CD4-positive, alpha-beta memory T cell (primary cell): ENCODE results near the gene ZNF710. TPM values are rescaled to one million over a fixed set of nuclear protein-coding genes. Genes with fewer than 3 reads are reported as not detected.
"Not testable (repeated sequence)": the region's sequence is repeated elsewhere in the genome, so short reads cannot be mapped to it uniquely, and the experiment has no call there.

Experiments used
- CTCF ChIA-PET: fragments of 350-600 bp; sonication (Branson Sonifier 250); formaldehyde crosslinking; loops from one replicate; lab custom pipeline; 2021; ENCODE audit warnings: inconsistent platforms; ENCODE audit not compliant: partially characterized antibody; lab: Charles Lee
- POLR2A ChIA-PET: fragments of 350-600 bp; sonication (Branson Sonifier 250); formaldehyde crosslinking; loops from one replicate; lab custom pipeline; 2021; ENCODE audit not compliant: partially characterized antibody; lab: Charles Lee
- DNase-seq, 5 donors: peaks; one replicate each; pipeline versions ENCODE4 v3.0.0 to v3.0.0-alpha.2; 2020 to 2022; ENCODE audit warnings: mixed read lengths in 1 of 5
- H3K27ac ChIP-seq: one replicate; pipeline ENCODE4 v1.7.0; 2013; ENCODE audit warnings: low read depth, low read length
- H3K27me3 ChIP-seq: 2 replicates; pipeline ENCODE4 v1.7.0; 2013; ENCODE audit warnings: mild to moderate bottlenecking, low read length, moderate library complexity; ENCODE audit not compliant: insufficient read depth
- H3K36me3 ChIP-seq: 2 replicates; pipeline ENCODE4 v1.7.0; 2013; ENCODE audit warnings: mild to moderate bottlenecking, low read length, moderate library complexity; ENCODE audit not compliant: insufficient read depth
- H3K4me1 ChIP-seq: 2 replicates; pipeline ENCODE4 v1.7.0; 2013; ENCODE audit warnings: mild to moderate bottlenecking, low read length, moderate library complexity; ENCODE audit not compliant: insufficient read depth
- H3K4me3 ChIP-seq, 2 donors: one replicate each; pipeline ENCODE4 v1.7.0; 2013; ENCODE audit warnings: low read length in 2 of 2, mild to moderate bottlenecking in 1 of 2
- H3K9me3 ChIP-seq, 2 donors: one replicate each; pipeline ENCODE4 v1.7.0; 2013; ENCODE audit warnings: low read length in 2 of 2, control low read depth in 1 of 2; ENCODE audit not compliant: control insufficient read depth in 1 of 2
- H3K27ac Mint-ChIP-seq, 7 donors: one replicate each; pipeline ENCODE4 v1.8.0; 2020 to 2021; ENCODE audit warnings: mixed read lengths in 7 of 7, mild to moderate bottlenecking in 6 of 7, inconsistent platforms in 3 of 7, moderate library complexity in 3 of 7
- H3K27me3 Mint-ChIP-seq, 2 donors: one replicate each; pipeline ENCODE4 v1.8.0; 2020 to 2021; ENCODE audit warnings: mixed read lengths in 2 of 2
- H3K36me3 Mint-ChIP-seq, 2 donors: one replicate each; pipeline ENCODE4 v1.8.0; 2020 to 2021; ENCODE audit warnings: mixed read lengths in 2 of 2, inconsistent platforms in 1 of 2, mild to moderate bottlenecking in 1 of 2
- H3K4me1 Mint-ChIP-seq, 4 donors: one replicate each; pipeline ENCODE4 v1.8.0; 2020 to 2021; ENCODE audit warnings: mixed read lengths in 4 of 4, mild to moderate bottlenecking in 1 of 4
- H3K4me3 Mint-ChIP-seq, 8 donors: one replicate each; pipeline ENCODE4 v1.8.0; 2020 to 2021; ENCODE audit warnings: mixed read lengths in 8 of 8, mild to moderate bottlenecking in 7 of 8, moderate library complexity in 6 of 8, inconsistent platforms in 3 of 8
- H3K9me3 Mint-ChIP-seq, 8 donors: one replicate each; pipeline ENCODE4 v1.8.0; 2020 to 2021; ENCODE audit warnings: mixed read lengths in 8 of 8, mild to moderate bottlenecking in 5 of 8, inconsistent platforms in 3 of 8, moderate library complexity in 1 of 8
- intact Hi-C: fragments of 100-400 bp; cut with micrococcal nuclease; formaldehyde crosslinking; loops from one replicate; pipeline ENCODE4 v1.15.1; 2023
- polyA plus RNA-seq, 2 donors: library from polyadenylated mRNA; unstranded; fragments of 300-500 nt; fragmentation: Illumina TruSeq; gene quantifications; one replicate each; pipeline ENCODE4 v1.2.3, GENCODE V29; 2021
- total RNA-seq, 2 experiments: library from RNA; stranded (reverse); gene quantifications; one replicate each; pipeline ENCODE4 v1.2.3, GENCODE V29; 2021

The ZNF710 gene, protein sequence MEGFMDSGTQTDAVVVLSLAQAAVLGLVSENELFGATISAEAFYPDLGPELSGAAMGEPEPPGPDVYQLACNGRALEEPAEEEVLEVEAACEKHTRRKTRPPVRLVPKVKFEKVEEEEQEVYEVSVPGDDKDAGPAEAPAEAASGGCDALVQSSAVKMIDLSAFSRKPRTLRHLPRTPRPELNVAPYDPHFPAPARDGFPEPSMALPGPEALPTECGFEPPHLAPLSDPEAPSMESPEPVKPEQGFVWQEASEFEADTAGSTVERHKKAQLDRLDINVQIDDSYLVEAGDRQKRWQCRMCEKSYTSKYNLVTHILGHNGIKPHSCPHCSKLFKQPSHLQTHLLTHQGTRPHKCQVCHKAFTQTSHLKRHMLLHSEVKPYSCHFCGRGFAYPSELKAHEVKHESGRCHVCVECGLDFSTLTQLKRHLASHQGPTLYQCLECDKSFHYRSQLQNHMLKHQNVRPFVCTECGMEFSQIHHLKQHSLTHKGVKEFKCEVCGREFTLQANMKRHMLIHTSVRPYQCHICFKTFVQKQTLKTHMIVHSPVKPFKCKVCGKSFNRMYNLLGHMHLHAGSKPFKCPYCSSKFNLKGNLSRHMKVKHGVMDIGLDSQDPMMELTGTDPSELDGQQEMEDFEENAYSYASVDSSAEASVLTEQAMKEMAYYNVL
- total RNA-seq (10 to 100 TPM; 19.2 to 19.7 TPM), polyA plus RNA-seq (1 to 10 TPM in 1 of 2 donors, under 1 TPM in 1; 0.10 to 2.7 TPM)

DNA sequence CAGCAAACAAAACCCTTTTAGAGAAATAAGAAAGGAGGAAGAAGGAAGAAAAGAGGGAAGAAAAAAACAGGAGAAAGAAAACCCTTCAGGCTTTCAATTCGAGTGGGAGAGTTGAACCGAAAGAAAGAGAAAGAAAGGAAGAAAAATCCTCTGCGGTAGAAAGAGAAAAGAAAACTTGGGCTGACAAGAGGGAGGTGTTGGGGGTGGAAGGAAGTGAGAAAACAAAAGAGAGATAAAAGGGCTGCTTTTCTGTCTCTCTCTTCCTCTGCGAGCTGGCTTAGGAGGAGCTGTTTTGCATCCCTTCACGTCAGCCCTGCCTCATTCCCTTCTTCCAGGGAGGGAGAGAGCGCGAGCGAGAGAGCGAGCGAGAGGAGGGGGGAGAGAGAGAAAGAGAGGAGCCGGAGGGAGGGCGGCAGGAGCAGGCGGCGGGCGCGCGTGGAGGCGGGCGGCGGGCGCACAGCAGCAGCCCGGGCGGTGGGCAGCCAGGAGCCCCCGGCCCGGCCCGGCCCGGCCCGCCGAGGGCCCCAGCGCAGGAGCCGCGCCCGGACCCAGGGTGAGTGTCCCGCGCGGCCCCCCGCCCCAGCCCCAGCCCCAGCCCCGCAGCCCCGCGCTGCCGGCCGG lies at the start of gene ZNF710:
Gene ZNF710 (plus strand): TSS at position 263 of the 621 bp plus-strand sequence. CDS start 65,814 bp downstream, outside the sequence.
- ChIA-PET POLR2A (interaction anchor here (0.7 to 4.9 kb wide), 9 partner anchors 11 to 94 kb away, joined by 3 to 40 read pairs (median 10); no protein-coding TSS in a partner anchor), CTCF (interaction anchor here (4.6 kb wide), 1 partner anchor 70 kb away, joined by 19 read pairs; no protein-coding TSS in a partner anchor)
- DNase-seq, result peak; percentile 38 to 59 (median 42)
- Histone ChIP-seq H3K4me3 (peak within 1 kb of the TSS; percentile 75 to 79), H3K4me1 (peaks cover 59% of the 10 kb centered on the region), H3K27ac (peak within 1 kb of the TSS; percentile 58), H3K27me3 (no peaks in the 10 kb centered on the region), H3K9me3 (no peaks in the 10 kb centered on the region), H3K36me3 (no peaks in the 10 kb centered on the region)
- H3K27me3 Mint-ChIP-seq, result no peaks in the 10 kb centered on the region
- peaks cover 0 to 8% of the 10 kb centered on the region in 2 donors for H3K36me3 Mint-ChIP-seq
- intact Hi-C loops, result no loop called here
- H3K4me1 Mint-ChIP-seq, result peaks cover 25 to 63% (median 47%) of the 10 kb centered on the region in 4 donors
- H3K27ac Mint-ChIP-seq, result peak within 1 kb of the TSS; percentile 91 to 99 (median 96)
- H3K9me3 Mint-ChIP-seq, result peaks cover 0 to 5% (median 0%) of the 10 kb centered on the region in 8 donors
- H3K4me3 Mint-ChIP-seq, result peak within 1 kb of the TSS; percentile 85 to 99 (median 94)

DNA sequence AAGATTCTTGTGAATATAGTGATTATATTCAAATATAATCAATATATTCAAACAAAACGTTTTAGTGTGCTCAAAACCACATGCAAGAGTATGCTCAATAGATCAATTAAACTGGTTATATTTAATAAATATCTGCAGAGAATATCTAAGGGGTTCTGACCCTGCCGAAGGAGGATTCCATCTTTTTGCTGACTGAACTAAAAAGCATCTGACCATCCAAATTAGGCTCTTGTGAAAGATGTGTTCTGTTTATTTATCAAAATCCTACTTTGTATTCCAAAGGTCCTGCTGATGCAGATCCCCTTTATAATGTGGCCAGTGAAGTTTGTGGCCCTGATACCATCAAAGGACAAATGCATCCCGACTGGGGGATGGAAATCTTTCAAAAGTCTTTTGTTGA lies 46.6 kb upstream of the ZNF710 start:
- H3K27me3 ChIP-seq, result no peaks in the 10 kb centered on the region
- ChIA-PET POLR2A (no interaction called here), CTCF (no interaction called here)
- no peaks in the 10 kb centered on the region for H3K4me1 ChIP-seq
- intact Hi-C loops, result no loop called here
- H3K27ac Mint-ChIP-seq, result no peak overlapping the region
- DNase-seq, result no peak
- no peak overlapping the region for H3K4me3 Mint-ChIP-seq
- H3K36me3 Mint-ChIP-seq, result no peaks in the 10 kb centered on the region
- peaks cover 1 to 2% of the 10 kb centered on the region in 2 donors for H3K27me3 Mint-ChIP-seq
- no peaks in the 10 kb centered on the region for H3K9me3 ChIP-seq
- H3K27ac ChIP-seq, result no peak overlapping the region
- H3K4me1 Mint-ChIP-seq, result peaks cover 0 to 2% (median under 1%) of the 10 kb centered on the region in 4 donors
- no peaks in the 10 kb centered on the region for H3K36me3 ChIP-seq
- H3K9me3 Mint-ChIP-seq, result peaks cover 0 to 4% (median 0%) of the 10 kb centered on the region in 8 donors
- no peak overlapping the region for H3K4me3 ChIP-seq

DNA sequence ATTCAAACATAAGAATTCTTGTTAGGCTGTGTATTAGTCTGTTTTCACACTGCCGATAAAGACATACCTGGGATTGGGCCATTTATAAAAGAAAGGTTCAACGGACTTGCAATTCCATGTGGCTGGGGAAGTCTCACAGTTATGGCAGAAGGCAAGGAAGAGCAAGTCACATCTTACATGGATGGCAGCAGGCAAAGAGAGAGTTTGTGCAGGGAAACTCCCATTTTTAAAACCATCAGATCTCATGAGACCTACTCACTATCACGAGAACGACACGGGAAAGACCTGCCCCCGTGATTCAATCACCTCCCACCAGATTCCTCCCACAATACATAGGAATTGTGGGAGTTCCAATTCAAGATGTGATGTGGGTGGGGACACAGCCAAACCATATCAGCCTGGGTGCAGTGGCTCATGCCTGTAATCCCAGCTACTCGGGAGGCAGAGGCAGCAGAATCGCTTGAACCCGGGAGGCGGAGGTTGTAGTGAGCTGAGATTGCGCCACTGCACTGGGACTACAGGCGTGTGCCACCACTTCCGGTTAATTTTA lies 45.6 kb upstream of the ZNF710 start:
- H3K9me3 Mint-ChIP-seq, H3K9me3 ChIP-seq, H3K27me3 ChIP-seq, H3K4me3 Mint-ChIP-seq, H3K4me1 ChIP-seq, H3K36me3 ChIP-seq, H3K4me1 Mint-ChIP-seq, CTCF ChIA-PET, H3K27ac ChIP-seq, H3K4me3 ChIP-seq, POLR2A ChIA-PET, H3K27me3 Mint-ChIP-seq, H3K36me3 Mint-ChIP-seq, DNase-seq, intact Hi-C loops, H3K27ac Mint-ChIP-seq: not testable (repeated sequence)

DNA sequence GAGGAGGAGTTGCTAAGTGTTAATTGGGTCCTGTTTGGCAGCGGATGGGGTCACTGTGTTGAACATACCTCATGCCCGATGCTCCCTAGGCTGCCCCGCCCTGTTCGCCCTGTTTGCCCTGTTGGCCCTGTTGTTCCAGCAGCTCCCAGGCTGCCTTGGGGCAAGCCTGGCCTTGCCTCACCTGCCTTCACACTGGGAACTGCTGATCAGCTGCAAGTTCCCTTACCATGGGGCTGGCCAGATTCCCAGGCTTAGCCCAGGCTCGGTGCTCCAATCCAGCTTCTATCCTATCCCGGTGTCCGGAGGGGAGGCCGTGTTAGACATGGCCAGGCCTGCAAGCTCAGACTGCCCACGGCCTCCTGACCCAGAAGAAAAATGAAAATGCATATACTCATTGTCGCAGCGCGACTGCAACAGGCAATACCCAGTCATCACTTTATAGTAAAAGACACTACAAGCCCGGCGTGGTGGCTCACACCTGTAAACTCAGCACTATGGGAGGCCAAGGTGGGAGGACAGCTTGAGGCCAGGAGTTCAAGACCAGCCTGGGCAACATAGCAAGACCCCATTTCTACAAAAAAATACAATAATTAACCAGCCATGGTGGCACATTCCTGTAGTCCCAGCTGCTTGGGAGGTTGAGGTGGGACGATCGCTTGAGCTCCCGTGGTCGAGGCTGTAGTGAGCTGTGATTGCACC lies 42.9 kb upstream of the ZNF710 start:
- Histone ChIP-seq H3K27ac (no peak overlapping the region), H3K4me1 (no peaks in the 10 kb centered on the region), H3K4me3 (no peak overlapping the region), H3K36me3 (no peaks in the 10 kb centered on the region), H3K27me3 (no peaks in the 10 kb centered on the region), H3K9me3 (no peaks in the 10 kb centered on the region)
- POLR2A ChIA-PET, result no interaction called here
- Mint-ChIP-seq H3K9me3 (peaks cover 0 to 4% (median 0%) of the 10 kb centered on the region in 8 donors), H3K4me3 (no peak overlapping the region), H3K27me3 (peaks cover 0 to 2% of the 10 kb centered on the region in 2 donors), H3K36me3 (no peaks in the 10 kb centered on the region), H3K4me1 (no peaks in the 10 kb centered on the region), H3K27ac (no peak overlapping the region)
- intact Hi-C loops, result no loop called here
- DNase-seq, result no peak
- CTCF ChIA-PET, result no interaction called here

DNA sequence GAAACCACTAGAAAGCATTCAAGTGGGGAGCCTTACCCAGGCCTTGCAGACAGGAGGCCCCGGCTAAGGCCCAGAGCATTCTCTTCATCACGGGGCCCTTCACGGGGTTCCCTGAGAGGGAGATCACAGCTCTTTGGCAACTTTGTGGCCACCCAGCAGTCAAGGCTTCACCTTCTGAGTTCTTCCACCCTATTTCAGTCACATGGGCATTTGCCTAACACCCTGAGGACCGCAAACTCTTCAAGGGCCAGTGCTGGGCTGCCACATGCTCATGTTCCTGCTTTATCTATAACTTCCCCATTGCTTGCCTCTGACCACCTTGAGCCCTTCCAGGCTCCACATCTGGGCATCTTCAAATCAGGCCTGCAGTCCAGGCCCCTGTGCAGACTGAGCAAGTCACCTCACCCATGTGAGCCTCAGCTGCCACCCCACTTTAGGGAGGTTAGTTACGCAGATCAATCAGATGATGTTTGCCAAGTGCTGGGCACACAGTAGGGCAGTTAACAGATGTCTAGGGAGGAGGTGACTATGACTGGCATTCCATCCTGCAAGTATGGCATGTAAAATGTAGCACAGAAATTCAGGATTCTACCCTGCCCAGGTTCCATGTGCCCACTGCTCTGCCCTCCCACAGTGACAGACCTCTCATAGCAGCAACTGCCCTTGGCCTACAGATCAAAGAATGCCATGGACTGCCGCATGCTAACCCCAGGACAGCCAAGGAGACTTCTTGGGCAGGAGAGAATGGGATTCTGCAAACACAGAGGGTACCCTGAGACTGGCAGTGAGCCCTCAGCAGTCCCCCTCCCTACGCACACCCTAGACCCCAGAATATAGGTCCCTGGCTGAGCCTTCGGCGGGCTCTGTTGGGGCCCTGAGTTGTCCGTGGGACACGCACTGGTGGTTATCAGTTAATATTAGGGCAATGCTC lies 37.6 kb upstream of the ZNF710 start:
- Mint-ChIP-seq H3K27me3 (no peaks in the 10 kb centered on the region), H3K9me3 (no peaks in the 10 kb centered on the region), H3K36me3 (no peaks in the 10 kb centered on the region), H3K27ac (no peak overlapping the region), H3K4me1 (peaks cover 0 to 4% (median 0%) of the 10 kb centered on the region in 4 donors), H3K4me3 (no peak overlapping the region)
- Histone ChIP-seq H3K36me3 (no peaks in the 10 kb centered on the region), H3K4me1 (no peaks in the 10 kb centered on the region), H3K9me3 (no peaks in the 10 kb centered on the region), H3K27me3 (no peaks in the 10 kb centered on the region), H3K27ac (no peak overlapping the region), H3K4me3 (no peak overlapping the region)
- intact Hi-C loops, result no loop called here
- CTCF ChIA-PET, result no interaction called here
- no peak for DNase-seq
- POLR2A ChIA-PET, result no interaction called here

DNA sequence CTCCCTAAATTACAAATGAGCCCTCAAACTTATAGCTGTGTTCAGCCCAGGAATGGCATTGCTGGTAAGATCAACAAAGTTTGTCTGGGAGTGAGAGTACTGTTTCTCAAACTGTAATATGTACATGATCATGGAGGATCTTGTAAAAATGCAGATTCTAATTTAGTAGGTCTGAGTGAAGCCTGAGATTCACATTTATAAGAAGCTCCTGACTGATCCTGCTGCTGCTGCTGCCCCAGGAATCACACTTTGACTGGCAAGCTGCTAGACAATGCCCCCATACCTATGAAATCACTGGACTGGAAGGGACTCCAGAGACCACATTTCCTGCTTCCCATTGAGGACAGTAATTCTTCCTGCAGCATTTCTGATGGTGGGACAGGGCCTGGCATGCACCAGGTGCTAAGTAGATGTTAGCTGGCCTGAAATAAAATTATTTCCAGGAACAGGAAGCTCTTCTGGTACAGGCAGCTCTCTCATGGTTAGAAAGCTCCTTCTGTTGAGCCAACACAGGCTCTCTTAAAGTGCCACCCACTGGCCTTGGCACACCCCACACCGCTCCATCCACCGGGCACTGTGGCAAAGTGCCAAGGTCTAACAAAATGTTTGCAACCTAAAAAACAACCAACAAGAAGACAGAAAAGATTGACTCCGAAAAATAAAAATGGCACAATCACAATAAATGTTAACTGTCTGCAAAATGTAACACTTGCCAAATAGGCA lies 36.7 kb upstream of the ZNF710 start:
- Histone ChIP-seq H3K4me1 (no peaks in the 10 kb centered on the region), H3K9me3 (no peaks in the 10 kb centered on the region), H3K27me3 (no peaks in the 10 kb centered on the region), H3K4me3 (no peak overlapping the region), H3K27ac (no peak overlapping the region), H3K36me3 (no peaks in the 10 kb centered on the region)
- no peaks in the 10 kb centered on the region for H3K27me3 Mint-ChIP-seq
- H3K36me3 Mint-ChIP-seq, result no peaks in the 10 kb centered on the region
- no peak for DNase-seq
- peaks cover 0 to 4% (median 0%) of the 10 kb centered on the region in 4 donors for H3K4me1 Mint-ChIP-seq
- H3K9me3 Mint-ChIP-seq, result no peaks in the 10 kb centered on the region
- CTCF ChIA-PET, result no interaction called here
- peak overlapping the region in 1 of 7 donors; percentile 66 for H3K27ac Mint-ChIP-seq
- H3K4me3 Mint-ChIP-seq, result no peak overlapping the region
- POLR2A ChIA-PET, result no interaction called here
- intact Hi-C loops, result no loop called here
